Keratinocyte (primary cell): ENCODE data around the gene TSPAN11.

ENCODE experiments used
- EZH2 ChIP-seq: IDR thresholded peaks from one replicate; pipeline ENCODE4 v1.6.1; 2012; ENCODE audit warnings: inconsistent platforms, mild to moderate bottlenecking, low read length, moderate library complexity
- TF ChIP-seq, protein P1 (sequence below), 3 experiments: IDR thresholded peaks in 1 of 3; conservative IDR thresholded peaks in 1 of 3; optimal IDR thresholded peaks in 1 of 3; 2 replicates in 2 of 3; 3 replicates in 1 of 3; pipeline versions ENCODE3 to v1.5.1; 2011; ENCODE audit warnings: low read length in 3 of 3, mild to moderate bottlenecking in 3 of 3, moderate library complexity in 2 of 3, control low read depth in 1 of 3, inconsistent platforms in 1 of 3; ENCODE audit not compliant: insufficient read depth in 2 of 3; ENCODE audit errors: extremely low read depth in 1 of 3

DNA sequence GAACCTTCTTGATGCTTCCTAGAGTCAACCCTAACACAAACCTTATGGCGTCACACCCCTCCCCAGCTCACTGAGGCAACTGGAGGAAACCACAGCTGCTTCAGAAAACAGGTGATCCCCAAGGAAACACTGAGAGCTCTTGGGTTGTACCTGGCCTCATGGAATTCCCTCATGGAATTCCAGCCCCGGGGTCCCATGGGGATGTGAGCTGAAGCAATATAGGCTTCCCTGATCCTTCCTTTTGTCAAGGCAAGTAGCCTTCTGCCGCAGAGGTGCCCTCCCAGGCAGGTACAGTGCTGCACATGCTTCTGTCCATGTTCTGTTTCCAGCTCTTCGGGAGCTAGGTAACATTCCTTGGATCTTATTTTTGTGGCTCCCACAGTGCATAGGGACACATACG lies 47.3 kb downstream of the TSPAN11 start:
- TF ChIP-seq EZH2: no peak
- TF ChIP-seq, protein P1, sequence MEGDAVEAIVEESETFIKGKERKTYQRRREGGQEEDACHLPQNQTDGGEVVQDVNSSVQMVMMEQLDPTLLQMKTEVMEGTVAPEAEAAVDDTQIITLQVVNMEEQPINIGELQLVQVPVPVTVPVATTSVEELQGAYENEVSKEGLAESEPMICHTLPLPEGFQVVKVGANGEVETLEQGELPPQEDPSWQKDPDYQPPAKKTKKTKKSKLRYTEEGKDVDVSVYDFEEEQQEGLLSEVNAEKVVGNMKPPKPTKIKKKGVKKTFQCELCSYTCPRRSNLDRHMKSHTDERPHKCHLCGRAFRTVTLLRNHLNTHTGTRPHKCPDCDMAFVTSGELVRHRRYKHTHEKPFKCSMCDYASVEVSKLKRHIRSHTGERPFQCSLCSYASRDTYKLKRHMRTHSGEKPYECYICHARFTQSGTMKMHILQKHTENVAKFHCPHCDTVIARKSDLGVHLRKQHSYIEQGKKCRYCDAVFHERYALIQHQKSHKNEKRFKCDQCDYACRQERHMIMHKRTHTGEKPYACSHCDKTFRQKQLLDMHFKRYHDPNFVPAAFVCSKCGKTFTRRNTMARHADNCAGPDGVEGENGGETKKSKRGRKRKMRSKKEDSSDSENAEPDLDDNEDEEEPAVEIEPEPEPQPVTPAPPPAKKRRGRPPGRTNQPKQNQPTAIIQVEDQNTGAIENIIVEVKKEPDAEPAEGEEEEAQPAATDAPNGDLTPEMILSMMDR (optimal IDR thresholded peaks at IDR 0.05 in 1 of 3, IDR thresholded peaks at IDR 0.05 in 1 of 3, conservative IDR thresholded peaks at IDR 0.05 in 1 of 3; ENCODE audit: extremely low read depth in 1 of 3, insufficient read depth in 2 of 3, low read length in 3 of 3): no peak
